HG03025 (cell line): Measurements from ENCODE around the gene MLLT6.

Source experiments
- ATAC-seq: cut with Tn5 transposase; IDR thresholded peaks from one replicate; pipeline ENCODE4 v1.9.1; 2021; ENCODE audit warnings: mild to moderate bottlenecking, moderate library complexity; ENCODE audit not compliant: unreplicated experiment, low FRiP score

MLLT6 gene

DNA sequence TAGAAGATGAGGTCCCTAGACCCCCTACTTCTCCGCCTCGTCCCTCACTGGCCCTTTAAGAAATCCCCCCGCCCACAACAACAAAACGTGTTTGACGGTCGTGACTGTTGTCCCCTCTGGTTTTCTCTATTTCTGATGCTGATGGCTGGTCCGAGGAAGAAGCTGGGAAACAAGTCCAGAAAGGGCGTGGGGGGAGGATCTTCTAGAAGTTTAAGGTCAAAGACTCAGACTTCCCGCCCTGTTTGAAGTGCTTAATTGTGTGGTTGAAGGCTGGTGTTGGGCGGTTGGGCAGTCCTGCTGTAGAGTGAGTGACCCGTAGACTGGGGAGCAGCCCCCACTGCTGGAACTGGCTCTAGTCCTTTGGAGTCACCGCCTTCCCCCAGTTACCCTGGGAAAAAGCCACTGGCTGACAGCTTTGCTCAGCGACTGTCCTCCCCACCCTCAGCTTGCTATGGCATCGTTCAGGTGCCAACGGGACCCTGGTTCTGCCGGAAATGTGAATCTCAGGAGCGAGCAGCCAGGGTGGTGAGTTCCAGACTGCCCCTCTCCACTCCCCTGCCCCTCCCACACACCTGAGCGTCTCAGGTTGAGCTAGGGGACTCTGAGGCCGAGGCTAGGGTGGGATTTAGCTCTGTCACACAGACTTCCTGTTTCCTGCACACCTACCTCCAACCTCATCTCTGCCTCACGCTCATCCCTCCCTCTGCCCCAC, 1.6 kb downstream of the MLLT6 start:
- ATAC-seq: no peak

DNA sequence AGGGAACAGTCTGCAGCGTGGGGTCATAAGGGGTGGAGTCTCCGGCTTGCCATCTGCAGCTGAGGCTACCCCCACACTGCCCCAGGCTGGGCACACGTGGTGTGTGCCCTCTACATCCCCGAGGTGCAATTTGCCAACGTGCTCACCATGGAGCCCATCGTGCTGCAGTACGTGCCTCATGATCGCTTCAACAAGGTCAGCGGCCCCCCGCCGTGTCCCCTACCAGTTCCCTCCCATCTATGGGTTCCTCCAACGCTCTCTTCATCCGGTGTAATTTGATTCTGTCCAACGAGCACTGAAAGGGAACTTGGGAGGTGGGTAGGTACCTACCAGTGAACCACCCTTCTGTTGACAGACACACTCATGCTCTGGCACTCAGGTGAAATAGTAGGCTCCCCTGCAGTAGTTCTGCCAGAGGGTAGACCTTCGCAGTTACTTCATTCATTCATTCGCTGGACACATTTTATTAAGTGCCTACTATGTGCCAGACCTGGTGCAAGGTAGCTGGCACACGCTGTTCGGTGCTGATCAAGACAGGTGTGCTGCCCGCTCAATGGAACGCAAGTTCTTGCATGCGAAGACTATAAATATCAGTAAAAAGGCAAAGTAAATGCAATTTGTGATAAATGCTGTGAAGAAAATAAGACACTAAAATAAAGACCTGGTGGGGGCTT, 2.7 kb downstream of the MLLT6 start:
- no peak for ATAC-seq

DNA sequence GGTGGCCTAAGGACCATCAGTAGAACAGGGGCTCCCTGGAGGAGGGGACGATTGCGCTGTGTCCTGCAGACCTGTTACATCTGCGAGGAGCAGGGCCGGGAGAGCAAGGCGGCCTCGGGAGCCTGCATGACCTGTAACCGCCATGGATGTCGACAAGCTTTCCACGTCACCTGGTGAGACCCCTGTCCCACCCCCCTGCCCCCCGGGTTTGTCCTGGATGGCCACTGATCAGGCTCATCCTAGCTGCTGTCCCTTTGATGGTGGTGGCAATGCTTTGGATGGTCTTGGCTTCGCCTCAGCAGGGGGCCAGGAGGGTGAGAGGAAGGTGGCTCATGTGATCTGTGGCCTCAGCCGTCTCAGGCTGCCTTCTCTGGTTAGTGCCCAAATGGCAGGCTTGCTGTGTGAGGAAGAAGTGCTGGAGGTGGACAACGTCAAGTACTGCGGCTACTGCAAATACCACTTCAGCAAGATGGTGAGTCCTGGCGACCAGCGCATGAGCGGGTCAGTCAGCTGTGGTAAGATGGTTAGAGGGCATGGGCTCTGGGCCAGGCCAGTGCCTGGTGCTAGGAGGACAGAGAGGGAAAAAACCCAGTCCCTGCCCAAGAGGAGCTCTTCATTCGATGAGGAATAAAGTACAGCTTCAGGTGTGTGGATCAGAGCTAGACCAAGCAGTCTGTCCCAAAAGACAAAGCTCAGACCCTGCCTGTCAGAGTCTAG, 4.2 kb downstream of the MLLT6 start:
- ATAC-seq: no peak

DNA sequence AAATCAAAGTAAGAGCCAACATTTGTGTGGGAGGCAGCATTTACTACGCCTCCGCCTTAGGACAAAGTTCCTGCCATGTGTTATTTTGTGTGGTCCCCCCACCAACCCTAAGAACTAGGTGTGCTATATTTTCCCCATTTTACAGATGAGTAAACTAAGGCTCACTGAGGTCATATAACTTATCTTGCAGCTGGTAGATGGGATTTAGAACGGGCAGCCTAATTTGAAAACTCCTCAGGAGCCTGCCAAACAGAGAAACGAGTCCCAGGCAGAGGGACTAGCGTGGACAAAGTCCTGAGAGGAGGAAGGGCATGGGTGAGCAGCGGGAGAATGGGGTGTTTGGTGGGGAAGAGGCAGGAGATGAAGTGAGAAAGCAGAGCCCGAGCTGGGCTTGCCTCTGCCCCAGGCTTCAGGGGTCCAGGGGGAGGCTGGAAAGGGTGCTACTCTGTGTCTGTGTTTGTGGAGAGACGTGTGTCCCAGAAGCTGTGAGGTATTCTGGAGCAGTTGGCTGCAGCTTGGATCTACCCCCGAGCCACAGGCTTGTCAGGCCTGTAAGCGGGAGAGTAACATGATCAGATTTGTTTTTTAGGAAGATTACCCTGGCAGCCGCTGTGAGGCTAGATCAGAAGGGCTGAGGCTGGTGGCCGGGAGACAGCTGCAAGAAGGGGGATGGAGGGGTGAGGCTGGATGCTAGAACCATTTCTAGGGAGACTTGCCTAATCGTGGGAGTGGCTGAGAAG, 5.0 kb downstream of the MLLT6 start:
- ATAC-seq: no peak

DNA sequence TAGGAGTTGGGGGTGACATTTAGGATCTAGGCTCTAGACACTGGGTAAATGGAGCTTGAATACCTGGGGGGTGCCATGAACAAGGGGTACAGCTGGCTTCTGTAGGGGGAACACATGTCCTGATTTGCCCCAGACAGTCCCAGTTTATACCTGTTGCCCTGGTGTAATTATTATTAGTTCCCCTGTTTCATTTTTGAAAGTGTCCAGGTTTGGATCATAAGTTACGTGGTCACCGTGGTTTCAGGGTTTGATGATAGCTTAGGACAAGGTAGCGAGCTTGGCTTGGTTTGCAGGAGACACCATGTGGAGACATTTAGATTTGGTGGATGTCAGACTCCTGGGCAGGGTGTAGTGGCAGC, 5.5 kb downstream of the MLLT6 start:
- ATAC-seq: no peak

DNA sequence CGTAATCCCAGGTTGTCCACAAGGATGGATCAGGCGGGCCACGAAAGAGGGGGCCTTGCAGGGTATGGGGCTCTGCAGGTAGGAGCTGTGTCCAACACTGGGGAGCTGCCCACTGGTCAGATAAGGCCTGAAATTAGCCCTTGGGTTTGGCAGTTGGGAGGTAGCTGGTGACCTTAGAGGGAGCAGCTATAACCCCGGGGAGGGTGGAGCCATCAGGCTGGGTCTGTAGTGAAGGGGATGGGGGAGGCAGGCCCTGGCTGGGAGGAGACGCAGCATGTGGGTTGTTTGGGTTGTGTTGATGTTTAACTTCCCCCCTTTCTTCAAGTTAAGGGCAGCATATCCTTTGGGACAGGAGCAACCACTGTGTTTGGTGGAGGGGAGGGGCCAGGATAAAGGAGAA, 5.9 kb downstream of the MLLT6 start:
- ATAC-seq: no peak

DNA sequence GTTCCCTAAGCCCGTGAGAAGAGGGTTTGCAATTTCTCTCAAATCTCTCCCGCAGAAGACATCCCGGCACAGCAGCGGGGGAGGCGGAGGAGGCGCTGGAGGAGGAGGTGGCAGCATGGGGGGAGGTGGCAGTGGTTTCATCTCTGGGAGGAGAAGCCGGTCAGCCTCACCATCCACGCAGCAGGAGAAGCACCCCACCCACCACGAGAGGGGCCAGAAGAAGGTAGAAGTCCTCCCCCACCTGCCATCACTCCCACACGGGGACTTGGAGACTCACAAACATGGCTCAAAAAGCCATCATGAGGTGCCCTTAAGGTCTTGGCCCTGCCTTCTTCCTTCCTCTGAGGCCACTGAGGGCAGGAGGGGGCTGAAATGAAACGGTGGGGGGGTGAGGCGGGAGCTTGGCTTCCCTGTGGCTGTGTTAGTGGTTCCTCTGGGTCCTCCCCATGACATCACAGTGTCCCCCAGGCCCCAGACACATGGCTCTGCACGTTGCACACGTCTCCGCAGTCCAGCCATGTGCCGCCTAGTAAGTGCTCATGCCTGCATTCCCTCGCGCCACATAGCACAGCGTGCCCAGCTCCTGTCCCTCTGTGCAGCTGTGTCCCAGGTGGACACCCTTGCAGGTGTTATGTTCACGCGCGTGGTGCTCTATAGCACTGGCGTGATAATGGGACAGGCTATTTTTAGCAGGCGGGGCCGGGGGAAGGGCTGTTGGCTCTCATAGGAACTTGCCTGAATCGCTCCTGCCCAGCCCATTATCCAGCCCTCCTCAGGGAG, 6.9 kb downstream of the MLLT6 start:
- ATAC-seq: no peak

DNA sequence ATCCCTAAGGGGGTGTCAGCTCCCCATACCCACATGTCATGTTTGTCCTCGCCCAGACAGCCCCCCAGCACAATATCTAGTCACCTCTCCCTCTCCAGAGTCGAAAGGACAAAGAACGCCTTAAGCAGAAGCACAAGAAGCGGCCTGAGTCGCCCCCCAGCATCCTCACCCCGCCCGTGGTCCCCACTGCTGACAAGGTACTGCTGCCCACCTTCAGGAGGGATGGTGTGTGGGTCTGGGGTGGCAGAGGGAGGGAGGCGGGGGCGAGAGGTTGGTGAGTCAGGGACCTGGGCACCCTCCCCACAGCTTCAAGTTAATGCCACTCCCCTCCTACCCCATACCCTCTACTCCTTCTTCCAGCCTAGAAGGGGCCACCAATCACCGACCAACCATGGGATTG, 7.5 kb downstream of the MLLT6 start:
- no peak for ATAC-seq

DNA sequence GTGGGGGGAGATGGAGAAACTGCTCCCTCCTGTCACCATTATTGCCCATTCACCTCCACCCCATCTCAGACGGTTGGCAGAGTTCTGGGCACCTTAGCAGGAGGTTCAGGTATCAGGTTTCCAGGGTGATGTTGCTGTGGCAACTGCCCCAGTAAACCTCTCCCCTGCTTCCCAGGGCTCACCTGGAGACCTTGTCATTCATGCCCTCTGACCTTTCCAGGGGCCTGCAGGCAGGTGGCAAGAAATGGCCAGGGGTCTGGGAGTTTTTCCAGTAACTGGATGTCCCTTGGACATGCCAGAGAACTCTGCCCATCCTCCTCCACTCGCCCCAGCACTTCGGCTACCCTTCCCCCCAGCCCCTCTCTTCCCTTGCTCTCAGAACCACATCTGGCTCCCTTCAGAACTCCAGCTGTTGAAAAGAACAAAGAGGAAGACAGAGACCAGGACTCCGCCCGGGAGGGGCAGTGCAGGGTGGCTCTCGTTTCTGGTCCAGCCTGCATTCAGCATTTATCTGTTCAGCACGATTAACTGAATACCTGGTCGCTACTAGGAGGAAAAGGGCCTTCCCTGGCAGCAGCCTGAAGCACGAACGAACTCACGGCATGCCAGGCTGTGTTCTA, 8.5 kb downstream of the MLLT6 start:
- no peak for ATAC-seq

DNA sequence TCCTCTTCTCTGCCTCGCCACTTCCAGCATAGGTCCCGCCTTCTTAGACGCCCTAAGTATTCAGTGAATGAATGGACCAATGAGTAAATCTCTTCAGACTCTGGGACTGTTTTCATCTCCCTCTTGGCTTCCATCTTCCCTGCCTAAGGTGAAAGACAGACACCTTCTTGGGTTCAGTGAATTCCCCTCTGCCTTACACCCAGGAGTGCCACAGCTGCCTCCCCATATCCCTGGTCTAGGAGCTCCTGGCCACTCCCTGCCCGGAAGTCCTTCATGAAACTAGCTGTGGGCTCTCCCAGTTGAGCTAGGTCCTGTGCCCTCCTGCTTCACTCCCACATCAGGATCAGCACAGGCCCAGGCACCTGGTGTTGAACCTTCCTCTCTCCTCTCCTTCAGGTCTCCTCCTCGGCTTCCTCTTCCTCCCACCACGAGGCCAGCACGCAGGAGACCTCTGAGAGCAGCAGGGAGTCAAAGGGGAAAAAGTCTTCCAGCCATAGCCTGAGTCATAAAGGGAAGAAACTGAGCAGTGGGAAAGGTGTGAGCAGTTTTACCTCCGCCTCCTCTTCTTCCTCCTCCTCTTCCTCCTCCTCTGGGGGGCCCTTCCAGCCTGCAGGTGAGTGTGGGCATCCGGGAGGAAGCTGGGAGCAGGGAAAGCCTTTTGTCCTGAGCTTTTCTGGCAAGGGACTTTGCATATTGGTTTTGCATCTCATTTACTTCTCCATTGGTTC, 10.3 kb downstream of the MLLT6 start:
- no peak for ATAC-seq

DNA sequence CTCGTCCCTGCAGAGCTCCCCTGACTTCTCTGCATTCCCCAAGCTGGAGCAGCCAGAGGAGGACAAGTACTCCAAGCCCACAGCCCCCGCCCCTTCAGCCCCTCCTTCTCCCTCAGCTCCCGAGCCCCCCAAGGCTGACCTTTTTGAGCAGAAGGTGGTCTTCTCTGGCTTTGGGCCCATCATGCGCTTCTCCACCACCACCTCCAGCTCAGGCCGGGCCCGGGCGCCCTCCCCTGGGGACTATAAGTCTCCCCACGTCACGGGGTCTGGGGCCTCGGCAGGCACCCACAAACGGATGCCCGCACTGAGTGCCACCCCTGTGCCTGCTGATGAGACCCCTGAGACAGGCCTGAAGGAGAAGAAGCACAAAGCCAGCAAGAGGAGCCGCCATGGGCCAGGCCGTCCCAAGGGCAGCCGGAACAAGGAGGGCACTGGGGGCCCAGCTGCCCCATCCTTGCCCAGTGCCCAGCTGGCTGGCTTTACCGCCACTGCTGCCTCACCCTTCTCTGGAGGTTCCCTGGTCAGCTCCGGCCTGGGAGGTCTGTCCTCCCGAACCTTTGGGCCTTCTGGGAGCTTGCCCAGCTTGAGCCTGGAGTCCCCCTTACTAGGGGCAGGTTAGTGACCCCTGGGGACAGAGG, 11.4 kb downstream of the MLLT6 start:
- ATAC-seq: no peak

DNA sequence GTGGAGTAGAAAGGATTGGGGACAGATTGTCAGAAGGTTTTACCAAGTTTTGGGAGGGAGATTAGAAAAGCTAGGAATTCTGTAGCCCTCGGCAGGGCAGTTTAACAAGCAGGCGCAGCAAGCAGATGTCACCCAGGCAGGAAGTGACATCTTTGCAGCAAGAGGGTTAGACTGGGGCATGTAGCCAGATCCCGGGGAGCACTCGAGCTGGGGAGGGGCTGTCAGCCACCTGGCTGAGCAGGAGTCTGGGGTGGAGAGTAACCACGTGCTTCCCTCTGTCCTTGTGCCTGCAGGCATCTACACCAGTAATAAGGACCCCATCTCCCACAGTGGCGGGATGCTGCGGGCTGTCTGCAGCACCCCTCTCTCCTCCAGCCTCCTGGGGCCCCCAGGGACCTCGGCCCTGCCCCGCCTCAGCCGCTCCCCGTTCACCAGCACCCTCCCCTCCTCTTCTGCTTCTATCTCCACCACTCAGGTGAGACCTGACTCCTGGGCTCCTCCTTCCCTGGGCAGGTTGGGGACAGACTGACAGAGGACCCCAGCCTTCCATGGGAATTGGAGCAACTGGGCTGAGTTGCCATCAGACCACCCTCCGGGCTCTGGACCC, 12.2 kb downstream of the MLLT6 start:
- no peak for ATAC-seq

DNA sequence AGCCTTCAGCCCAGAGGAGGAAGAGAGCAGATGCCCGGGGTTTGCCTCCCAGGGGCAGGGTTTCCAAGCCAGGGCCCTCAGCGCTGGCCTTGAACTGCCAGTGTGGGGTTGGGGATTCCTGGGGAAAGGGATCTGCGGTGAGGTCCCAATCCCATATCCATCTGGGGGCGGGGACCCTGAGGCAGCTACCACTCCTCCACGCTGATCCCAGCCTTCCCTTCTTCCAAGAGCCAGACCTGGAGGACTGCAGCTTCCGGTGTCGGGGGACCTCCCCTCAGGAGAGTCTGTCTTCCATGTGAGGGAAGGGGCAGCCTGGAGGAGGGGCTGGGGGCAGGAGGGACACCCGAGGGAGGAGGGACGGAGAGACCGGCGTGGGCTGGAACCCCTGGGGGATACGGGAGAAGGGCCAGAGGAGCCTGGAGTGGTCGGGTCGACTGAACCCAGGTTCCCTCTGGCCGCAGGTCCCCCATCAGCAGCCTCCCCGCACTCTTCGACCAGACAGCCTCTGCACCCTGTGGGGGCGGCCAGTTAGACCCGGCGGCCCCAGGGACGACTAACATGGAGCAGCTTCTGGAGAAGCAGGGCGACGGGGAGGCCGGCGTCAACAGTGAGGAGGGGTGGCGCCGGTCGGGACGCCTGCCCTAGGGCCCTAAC, 14.3 kb downstream of the MLLT6 start:
- no peak for ATAC-seq

DNA sequence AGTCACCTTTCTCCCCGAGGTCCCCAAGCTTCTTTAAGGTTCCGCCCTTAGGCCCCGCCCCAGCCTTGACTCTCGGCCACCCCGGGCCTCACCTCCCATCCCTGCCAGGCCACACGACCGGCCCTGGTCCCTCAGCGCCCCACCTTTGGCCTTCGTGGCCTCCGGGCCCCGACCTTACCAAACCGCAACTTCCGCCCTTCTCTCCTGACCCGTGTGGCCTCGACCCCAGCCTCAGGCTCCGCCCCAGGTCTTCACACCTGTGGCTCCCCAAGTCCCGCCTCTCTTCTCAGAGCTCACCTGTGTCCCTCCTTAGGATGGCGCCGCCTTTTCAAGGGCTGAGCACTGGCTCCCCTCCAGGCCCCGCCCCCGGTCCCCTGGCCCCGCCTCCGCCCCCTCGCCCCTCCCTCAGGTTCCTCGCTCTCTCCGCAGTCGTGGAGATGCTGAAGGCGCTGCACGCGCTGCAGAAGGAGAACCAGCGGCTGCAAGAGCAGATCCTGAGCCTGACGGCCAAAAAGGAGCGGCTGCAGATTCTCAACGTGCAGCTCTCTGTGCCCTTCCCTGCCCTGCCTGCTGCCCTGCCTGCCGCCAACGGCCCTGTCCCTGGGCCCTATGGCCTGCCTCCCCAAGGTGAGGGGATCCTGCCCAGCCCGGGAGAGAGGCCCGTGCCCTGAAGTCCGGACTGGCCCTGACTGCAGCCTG, 15.0 kb downstream of the MLLT6 start:
- no peak for ATAC-seq

DNA sequence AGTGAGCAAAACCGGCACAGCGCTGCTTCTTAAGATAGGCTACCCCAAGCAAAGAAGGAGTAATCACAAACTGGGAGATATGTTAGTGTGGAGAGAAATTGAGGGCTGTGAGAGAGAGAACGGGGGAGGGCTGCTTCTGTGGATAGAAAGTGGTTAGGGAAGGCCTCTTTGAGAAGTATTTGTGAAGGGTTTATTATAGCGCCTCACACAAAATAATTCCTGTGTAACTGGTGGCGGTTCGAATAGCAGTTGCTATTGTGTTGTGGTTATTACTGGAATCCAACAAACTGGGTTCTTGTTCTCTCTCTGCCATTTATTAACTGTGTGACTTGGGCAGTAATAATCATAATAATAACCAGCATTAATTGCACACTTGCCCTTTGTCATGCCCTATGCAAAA, 15.9 kb downstream of the MLLT6 start:
- ATAC-seq: no peak

DNA sequence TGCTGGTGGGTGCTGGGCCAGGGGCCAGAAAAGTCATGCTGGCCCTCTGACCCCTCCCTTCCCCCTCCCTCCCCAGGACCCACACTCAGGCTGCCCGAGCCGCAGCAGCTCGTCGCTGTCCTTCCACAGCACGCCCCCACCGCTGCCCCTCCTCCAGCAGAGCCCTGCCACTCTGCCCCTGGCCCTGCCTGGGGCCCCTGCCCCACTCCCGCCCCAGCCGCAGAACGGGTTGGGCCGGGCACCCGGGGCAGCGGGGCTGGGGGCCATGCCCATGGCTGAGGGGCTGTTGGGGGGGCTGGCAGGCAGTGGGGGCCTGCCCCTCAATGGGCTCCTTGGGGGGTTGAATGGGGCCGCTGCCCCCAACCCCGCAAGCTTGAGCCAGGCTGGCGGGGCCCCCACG, 16.7 kb downstream of the MLLT6 start:
- no peak for ATAC-seq

DNA sequence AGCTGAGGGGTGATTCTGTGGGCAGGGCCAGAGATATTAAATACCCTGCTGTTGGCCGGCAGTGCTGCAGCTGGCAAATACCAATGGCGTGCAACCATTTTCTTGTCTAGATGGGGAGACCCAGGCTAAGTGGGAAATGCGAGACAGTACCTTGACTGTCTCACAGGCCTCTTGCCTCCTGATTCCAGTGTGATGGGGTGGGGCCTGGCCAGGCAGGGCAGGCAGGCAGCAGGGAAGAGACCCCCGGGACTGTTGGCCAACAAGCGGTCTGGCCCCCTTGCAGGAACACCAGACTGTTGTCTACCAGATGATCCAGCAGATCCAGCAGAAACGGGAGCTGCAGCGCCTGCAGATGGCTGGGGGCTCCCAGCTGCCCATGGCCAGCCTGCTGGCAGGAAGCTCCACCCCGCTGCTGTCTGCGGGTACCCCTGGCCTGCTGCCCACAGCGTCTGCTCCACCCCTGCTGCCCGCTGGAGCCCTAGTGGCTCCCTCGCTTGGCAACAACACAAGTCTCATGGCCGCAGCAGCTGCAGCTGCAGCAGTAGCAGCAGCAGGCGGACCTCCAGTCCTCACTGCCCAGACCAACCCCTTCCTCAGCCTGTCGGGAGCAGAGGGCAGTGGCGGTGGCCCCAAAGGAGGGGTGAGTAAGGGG, 19.4 kb downstream of the MLLT6 start:
- ATAC-seq: no peak
